ENCODE measurements around the gene KDM4C. TPM values are rescaled to one million over a fixed set of nuclear protein-coding genes. Genes with fewer than 3 reads are reported as not detected.

KDM4C gene
- total and polyA plus RNA-seq, 2 donors (not counting 1 experiment from before 2014, with no cell fraction given): 49.7 to 141 TPM

- WGBS (ENCODE audit: insufficient coverage): 100% methylated on average over 3 of the region's 7 CpGs
- intact Hi-C loops (cut with micrococcal nuclease): no loop called here
- TF ChIP-seq EZH2 (IDR thresholded peaks at IDR 0.05; ENCODE audit: borderline replicate concordance, insufficient read depth, low read depth, low read length, poor library complexity, severe bottlenecking): no peak
- TF ChIP-seq CTCF (IDR thresholded peaks at IDR 0.05): no peak
- H3K27me3 Mint-ChIP-seq: no peaks in the 10 kb centered on the region
- Histone ChIP-seq H3K9ac (ENCODE audit: low read length) (no peak overlapping the region), H3K4me2 (replicated peaks; ENCODE audit: low read depth, low read length, poor library complexity, severe bottlenecking) (no peak overlapping the region), H3K79me2 (ENCODE audit: control insufficient read depth, insufficient read depth, low read length) (no peaks in the 10 kb centered on the region), H2AFZ (ENCODE audit: insufficient read depth, low read depth, low read length, poor library complexity, severe bottlenecking) (no peak overlapping the region), H3K27me3 (replicated peaks in 1 of 4; ENCODE audit: control extremely low read depth in 1 of 4, control insufficient read depth in 3 of 4, insufficient read depth in 4 of 4, low read length in 3 of 4) (no peaks in the 10 kb centered on the region), H3K9me3 (ENCODE audit: control extremely low read depth in 1 of 3, control insufficient read depth in 2 of 3, insufficient read depth in 1 of 3, low read length in 2 of 3) (peaks cover 2 to 4% (median 3%) of the 10 kb centered on the region in 3 donors), H3K27ac (ENCODE audit: low read length in 2 of 2) (no peak overlapping the region), H3K4me3 (ENCODE audit: control extremely low read depth in 1 of 5, extremely low read depth in 1 of 5, insufficient read depth in 1 of 5, low read depth in 2 of 5, low read length in 4 of 5) (no peak overlapping the region), H3K36me3 (replicated peaks in 1 of 2; ENCODE audit: control extremely low read depth in 1 of 2, control insufficient read depth in 1 of 2, extremely low read depth in 1 of 2, insufficient read depth in 2 of 2, low read length in 1 of 2) (peaks cover 11 to 24% of the 10 kb centered on the region in 2 experiments), H3K4me1 (ENCODE audit: control insufficient read depth in 2 of 2, insufficient read depth in 2 of 2, low read length in 2 of 2) (peaks cover 10 to 11% of the 10 kb centered on the region in 2 donors), H4K20me1 (ENCODE audit: control insufficient read depth, insufficient read depth, low read length, poor library complexity, severe bottlenecking) (peaks cover 6% of the 10 kb centered on the region)
- DNase-seq (no peak), ATAC-seq (ENCODE audit: low read depth) (no peak)
- CTCF ChIA-PET: interaction anchor here (0.6 kb wide), 1 partner anchor 19 kb away, joined by 3 read pairs; no protein-coding TSS in a partner anchor
- no peak overlapping the region for H3K27ac Mint-ChIP-seq
- peaks cover 16% of the 10 kb centered on the region for H3K4me1 Mint-ChIP-seq
- H3K9me3 Mint-ChIP-seq (ENCODE audit: insufficient read depth): peaks cover 4% of the 10 kb centered on the region
- POLR2A ChIA-PET: no interaction called here
- H3K4me3 Mint-ChIP-seq: no peak overlapping the region
Measured at GRCh38 chr9:7097040-7097715, 339.4 kb downstream of the KDM4C start.
